Esophagus squamous epithelium (tissue), 4 donors: ENCODE measurements around the gene PSORS1C1.

Source experiments
- CTCF ChIP-seq, 6 experiments: fragments of 450-650 bp in 4 of 6; fragments of 200-600 bp in 2 of 6; sonication (generic) in 2 of 6; IDR thresholded peaks; one replicate each; pipeline ENCODE4 v1.5.1; 2016 to 2019; ENCODE audit warnings: antibody characterized with exemption in 6 of 6, mild to moderate bottlenecking in 4 of 6, moderate library complexity in 4 of 6
- POLR2A ChIP-seq, 4 donors: fragments of 450-650 bp; IDR thresholded peaks; one replicate each; pipeline ENCODE4 v1.6.1; 2017; ENCODE audit warnings: antibody characterized with exemption in 4 of 4, mild to moderate bottlenecking in 4 of 4, moderate library complexity in 3 of 4

- no peak for TF ChIP-seq POLR2A (IDR thresholded peaks at IDR 0.05)
- TF ChIP-seq CTCF (IDR thresholded peaks at IDR 0.05), result no peak
Observed at GRCh38 chr6:31144970-31145340, 30.4 kb downstream of the PSORS1C1 start.
